Immature natural killer cell (primary cell): ENCODE results near the gene SPRED3. TPM values are rescaled to one million over a fixed set of nuclear protein-coding genes. Genes with fewer than 3 reads are reported as not detected.

Experiments used
- DNase-seq, 3 donors: peaks; one replicate each; pipeline ENCODE4 v3.0.0; 2022; ENCODE audit warnings: mixed read lengths in 1 of 3
- H3K27ac Mint-ChIP-seq, 6 donors: one replicate each; pipeline ENCODE4 v1.8.0; 2020; ENCODE audit warnings: mixed read lengths in 6 of 6, mild to moderate bottlenecking in 5 of 6, inconsistent platforms in 4 of 6, moderate library complexity in 3 of 6
- H3K27me3 Mint-ChIP-seq, 3 donors: one replicate each; pipeline ENCODE4 v1.8.0; 2020 to 2021; ENCODE audit warnings: low read depth in 3 of 3, mild to moderate bottlenecking in 3 of 3, mixed read lengths in 3 of 3, moderate library complexity in 3 of 3, inconsistent platforms in 1 of 3
- H3K36me3 Mint-ChIP-seq, 3 donors: one replicate each; pipeline ENCODE4 v1.8.0; 2020; ENCODE audit warnings: mixed read lengths in 3 of 3, inconsistent platforms in 2 of 3, mild to moderate bottlenecking in 2 of 3
- H3K4me1 Mint-ChIP-seq, 2 donors: one replicate each; pipeline ENCODE4 v1.8.0; 2020; ENCODE audit warnings: inconsistent platforms in 2 of 2, mild to moderate bottlenecking in 2 of 2, mixed read lengths in 2 of 2, moderate library complexity in 1 of 2
- H3K4me3 Mint-ChIP-seq, 5 donors: one replicate each; pipeline ENCODE4 v1.8.0; 2020; ENCODE audit warnings: mild to moderate bottlenecking in 5 of 5, mixed read lengths in 5 of 5, inconsistent platforms in 3 of 5, moderate library complexity in 3 of 5
- H3K9me3 Mint-ChIP-seq, 6 donors: one replicate each; pipeline ENCODE4 v1.8.0; 2020; ENCODE audit warnings: mild to moderate bottlenecking in 6 of 6, mixed read lengths in 6 of 6, inconsistent platforms in 4 of 6, moderate library complexity in 3 of 6
- polyA plus RNA-seq, 3 donors: library from polyadenylated mRNA; unstranded; fragments of 300-500 nt; fragmentation: Illumina TruSeq; gene quantifications; one replicate each; pipeline ENCODE4 v1.2.3, GENCODE V29; 2021

The SPRED3 gene
- polyA plus RNA-seq, 3 donors from 2014 or later: not detected

- Mint-ChIP-seq H3K9me3 (no peaks in the 10 kb centered on the region), H3K27ac (no peak overlapping the region), H3K4me3 (no peak overlapping the region), H3K36me3 (no peaks in the 10 kb centered on the region), H3K4me1 (no peaks in the 10 kb centered on the region), H3K27me3 (peaks cover 0 to 7% (median 4%) of the 10 kb centered on the region in 3 donors)
- DNase-seq: no peak
Observed at GRCh38 chr19:38443458-38443999, 55.0 kb downstream of the SPRED3 start.

- Mint-ChIP-seq H3K4me1 (no peaks in the 10 kb centered on the region), H3K27me3 (peaks cover 2 to 7% (median 4%) of the 10 kb centered on the region in 3 donors), H3K9me3 (no peaks in the 10 kb centered on the region), H3K36me3 (no peaks in the 10 kb centered on the region), H3K4me3 (no peak overlapping the region), H3K27ac (no peak overlapping the region)
- DNase-seq: no peak
Observed at GRCh38 chr19:38444026-38444425, 55.5 kb downstream of the SPRED3 start.

DNA sequence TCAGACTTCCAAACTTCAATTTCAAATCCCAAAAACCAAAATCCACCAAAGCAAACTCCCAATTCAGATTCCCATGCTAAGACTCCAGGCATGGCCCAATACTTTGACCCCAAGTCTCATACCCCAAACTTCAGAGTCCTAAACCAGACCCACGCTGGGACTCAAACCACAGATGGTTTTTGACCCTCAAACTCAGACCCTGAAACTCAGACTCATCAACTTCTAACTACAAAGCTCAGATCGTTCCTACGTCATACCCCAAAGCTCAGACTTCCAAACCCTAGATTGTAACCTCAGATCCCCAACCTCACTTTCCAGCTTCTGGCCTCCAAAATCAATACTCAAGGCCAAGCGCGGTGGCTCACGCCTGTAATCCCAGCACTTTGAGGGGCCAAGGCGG is 56.9 kb downstream of the SPRED3 start:
- Mint-ChIP-seq H3K27me3 (peaks cover 2 to 9% (median 4%) of the 10 kb centered on the region in 3 donors), H3K36me3 (no peaks in the 10 kb centered on the region), H3K9me3 (no peaks in the 10 kb centered on the region), H3K4me3 (no peak overlapping the region), H3K27ac (no peak overlapping the region), H3K4me1 (no peaks in the 10 kb centered on the region)
- DNase-seq: no peak

DNA sequence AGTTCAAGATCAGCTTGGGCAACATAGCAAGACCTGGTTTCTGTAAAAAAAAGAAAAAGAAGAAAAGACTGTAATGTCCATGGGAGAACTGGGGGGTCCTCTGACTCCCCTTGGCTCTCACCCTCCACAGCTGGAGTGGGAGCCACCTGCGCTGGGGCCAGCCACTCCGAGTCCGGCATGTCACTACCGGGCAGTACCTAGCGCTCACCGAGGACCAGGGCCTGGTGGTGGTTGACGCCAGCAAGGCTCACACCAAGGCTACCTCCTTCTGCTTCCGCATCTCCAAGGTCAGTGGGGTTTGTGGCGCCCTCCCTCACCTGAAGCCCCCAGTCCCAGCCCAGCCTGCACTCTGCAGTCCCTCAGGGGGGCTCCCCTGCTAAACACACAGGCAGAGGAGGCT is 59.7 kb downstream of the SPRED3 start:
- Mint-ChIP-seq H3K36me3 (no peaks in the 10 kb centered on the region), H3K4me3 (no peak overlapping the region), H3K9me3 (no peaks in the 10 kb centered on the region), H3K4me1 (no peaks in the 10 kb centered on the region), H3K27me3 (peaks cover 2 to 9% (median 7%) of the 10 kb centered on the region in 3 donors), H3K27ac (no peak overlapping the region)
- no peak for DNase-seq

Other genes starting within 250 kb of the SPRED3 start
- not detected for gene DPF1, start 164.5 kb upstream of the SPRED3 start, polyA plus RNA-seq
- 1 to 10 TPM in 2 of 3 donors, under 1 TPM in 1; 0.72 to 5.7 (median 1.9) TPM for gene PPP1R14A, start 132.3 kb upstream of the SPRED3 start, polyA plus RNA-seq
- 10 to 100 TPM in 2 of 3 donors, 1 to 10 TPM in 1; 4.3 to 29.1 (median 22.4) TPM for gene SPINT2, start 124.1 kb upstream of the SPRED3 start, polyA plus RNA-seq
- gene C19orf33, start 84.4 kb upstream of the SPRED3 start, polyA plus RNA-seq: 1 to 10 TPM in 1 of 3 donors, not detected in 2; 2.8 TPM
- 10 to 100 TPM; 47.7 to 82.5 (median 54.9) TPM for gene YIF1B, start 72.8 kb upstream of the SPRED3 start, polyA plus RNA-seq
- gene KCNK6, start 68.9 kb upstream of the SPRED3 start, polyA plus RNA-seq: 1 to 10 TPM in 2 of 3 donors, under 1 TPM in 1; 0.93 to 1.2 (median 1.0) TPM
- 10 to 100 TPM in 2 of 3 donors, 1 to 10 TPM in 1; 5.3 to 14.0 (median 11.6) TPM for gene CATSPERG, start 52.9 kb upstream of the SPRED3 start, polyA plus RNA-seq
- 100 to 1,000 TPM; 210 to 298 (median 236) TPM for gene PSMD8, start 14.1 kb upstream of the SPRED3 start, polyA plus RNA-seq
- not detected for gene GGN, start 663 bp upstream of the SPRED3 start, polyA plus RNA-seq
- gene FAM98C, start 14.4 kb downstream of the SPRED3 start, polyA plus RNA-seq: 10 to 100 TPM; 15.7 to 29.9 (median 18.5) TPM
- under 1 TPM in 2 of 3 donors, not detected in 1; 0.20 to 0.78 TPM for gene RASGRP4, start 37.5 kb downstream of the SPRED3 start, polyA plus RNA-seq
- gene RYR1, start 45.0 kb downstream of the SPRED3 start, polyA plus RNA-seq: under 1 TPM in 1 of 3 donors, not detected in 2; 0.04 TPM
- 10 to 100 TPM; 52.1 to 98.1 (median 67.0) TPM for gene MAP4K1, start 229.3 kb downstream of the SPRED3 start, polyA plus RNA-seq
- 100 to 1,000 TPM; 338 to 456 (median 383) TPM for gene EIF3K, start 230.5 kb downstream of the SPRED3 start, polyA plus RNA-seq